ENCODE measurements around the gene CTBP1.

CTBP1 gene

DNA sequence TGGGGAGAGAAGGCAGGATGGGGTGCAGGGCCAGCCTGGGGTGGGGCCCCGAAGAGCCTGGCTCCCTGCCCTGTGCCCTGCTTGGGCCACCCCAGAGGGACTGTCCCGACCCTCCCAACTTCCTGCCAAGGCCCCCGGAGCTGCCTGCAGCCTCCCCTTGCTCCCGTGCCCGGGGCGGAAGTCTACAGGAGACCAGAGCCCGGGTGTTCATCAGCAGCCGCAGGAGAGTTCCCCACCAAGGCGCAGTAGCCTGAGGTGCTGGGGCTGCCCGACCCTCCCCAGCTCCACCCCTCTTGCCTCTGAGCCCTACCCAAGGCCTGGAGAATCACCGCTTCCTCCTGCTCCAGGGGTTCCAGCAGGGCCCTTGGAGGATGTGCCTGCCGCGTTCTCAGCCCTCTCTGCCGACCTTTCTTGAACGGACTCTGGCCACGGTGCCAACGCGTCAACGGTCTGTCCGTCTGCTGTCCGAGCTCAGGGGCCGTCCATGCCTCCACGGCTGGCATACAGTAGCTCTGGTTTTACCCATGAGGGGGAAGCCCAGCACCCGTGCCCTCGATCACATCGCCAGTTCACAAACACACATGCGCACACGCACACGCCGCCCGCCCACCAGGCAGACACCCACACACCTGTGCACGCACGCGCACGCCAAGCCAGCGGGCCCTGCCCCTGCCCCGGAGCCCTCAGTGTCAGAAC is 40.5 kb downstream of the CTBP1 start:
- no peak overlapping the region for H3K4me3 ChIP-seq (replicated peaks; ENCODE audit: low read depth, low read length)
- TF ChIP-seq CTCF (IDR thresholded peaks at IDR 0.05; ENCODE audit: low read length, missing control alignments): no peak
- peak; percentile 31 for DNase-seq (ENCODE audit: low read depth)

DNA sequence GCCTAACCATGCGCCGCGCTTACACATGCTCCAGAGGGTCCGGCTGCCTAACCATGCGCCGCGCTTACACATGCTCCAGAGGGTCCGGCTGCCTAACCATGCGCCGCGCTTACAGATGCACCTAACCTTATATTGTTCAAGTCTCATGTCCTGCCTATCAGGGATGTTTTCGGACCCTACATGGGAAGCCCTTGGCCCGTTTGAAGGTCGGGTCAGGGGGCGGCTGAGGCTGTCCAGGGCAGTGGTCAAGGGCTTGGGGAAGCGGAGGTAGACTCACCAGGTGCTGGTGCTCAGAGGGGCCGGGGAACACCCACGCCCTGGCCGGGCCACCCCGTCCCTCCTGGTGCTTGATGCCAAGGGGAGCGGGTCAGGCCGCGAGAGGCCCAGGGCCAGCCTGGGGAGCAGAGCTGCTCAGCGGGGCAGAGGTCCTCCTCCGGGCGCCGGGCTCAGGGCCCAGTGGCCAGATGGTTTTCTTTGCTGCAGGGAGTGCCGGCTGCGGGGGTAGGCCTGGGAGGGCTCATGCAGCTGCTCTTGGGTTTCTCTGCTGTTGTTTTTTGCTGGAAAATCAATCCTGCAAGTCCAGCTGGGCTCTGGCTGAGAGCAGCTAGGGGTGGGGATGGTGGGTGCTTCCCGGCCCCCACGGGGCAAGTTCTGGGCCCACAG is 41.2 kb downstream of the CTBP1 start:
- no peak overlapping the region for H3K4me3 ChIP-seq (replicated peaks; ENCODE audit: low read depth, low read length)
- TF ChIP-seq CTCF (IDR thresholded peaks at IDR 0.05; ENCODE audit: low read length, missing control alignments): no peak
- peak; percentile 85 for DNase-seq (ENCODE audit: low read depth)

- no peak for TF ChIP-seq CTCF (IDR thresholded peaks at IDR 0.05; ENCODE audit: low read length, missing control alignments)
- DNase-seq (ENCODE audit: low read depth): no peak
- no peak overlapping the region for H3K4me3 ChIP-seq (replicated peaks; ENCODE audit: low read depth, low read length)
Observed at GRCh38 chr4:1207157-1207470, 41.8 kb downstream of the CTBP1 start.

DNA sequence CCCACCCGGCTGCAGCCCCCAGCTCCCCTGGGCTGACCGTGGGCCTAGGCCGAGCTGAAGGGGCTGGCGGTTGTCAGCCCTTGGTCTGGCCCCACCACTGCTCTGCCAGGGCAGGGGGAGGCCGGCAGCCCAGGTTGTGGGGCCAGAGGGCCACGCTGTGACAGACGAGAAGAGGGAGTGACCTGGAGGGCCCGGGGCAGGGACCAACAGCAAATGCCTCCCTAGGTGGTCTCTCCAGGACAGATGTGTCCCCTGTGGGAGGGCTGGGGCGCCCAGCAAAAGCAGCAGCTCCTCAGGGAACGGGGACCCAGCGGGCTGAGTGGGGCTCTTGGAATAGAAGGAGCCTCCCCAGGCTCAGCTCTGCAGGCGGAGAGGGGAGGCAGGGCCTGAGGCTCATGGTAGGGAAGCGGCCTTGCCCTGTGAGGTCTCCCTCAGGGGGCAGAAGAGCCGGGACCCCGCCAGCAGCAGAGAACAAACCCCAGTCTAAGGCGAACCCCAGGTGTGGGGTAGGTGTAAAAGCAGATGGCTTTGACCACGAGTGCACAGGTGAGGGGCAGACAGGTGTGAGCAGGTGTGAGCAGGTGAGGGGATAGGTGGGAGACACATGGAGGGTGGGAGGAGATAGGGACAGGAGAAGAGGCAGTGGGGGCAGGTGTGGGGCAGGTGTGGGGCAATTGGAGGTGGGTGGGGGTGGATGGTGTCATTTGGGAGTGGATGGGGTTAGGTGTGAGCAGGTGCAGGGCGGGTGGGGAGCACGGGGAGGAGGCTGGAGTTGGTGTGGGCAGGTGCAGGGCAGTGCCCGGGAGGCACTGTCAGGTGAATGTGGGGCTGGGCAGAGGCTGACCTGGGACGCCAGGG is 42.4 kb downstream of the CTBP1 start:
- TF ChIP-seq CTCF (IDR thresholded peaks at IDR 0.05; ENCODE audit: low read length, missing control alignments): no peak
- H3K4me3 ChIP-seq (replicated peaks; ENCODE audit: low read depth, low read length): no peak overlapping the region
- DNase-seq (ENCODE audit: low read depth): no peak

- no peak overlapping the region for H3K4me3 ChIP-seq (replicated peaks; ENCODE audit: low read depth, low read length)
Observed at GRCh38 chr4:1205586-1206298, 43.2 kb downstream of the CTBP1 start.

More at GRCh38 chr4:1205586-1206298, 43.2 kb downstream of the CTBP1 start:
- no peak for TF ChIP-seq CTCF (IDR thresholded peaks at IDR 0.05; ENCODE audit: low read length, missing control alignments)
- no peak for DNase-seq (ENCODE audit: low read depth)

Data from fibroblast of pulmonary artery (primary cell).